Endothelial cell of umbilical vein (primary cell): ENCODE measurements around the gene ADAT3. TPM values are rescaled to one million over a fixed set of nuclear protein-coding genes. Genes with fewer than 3 reads are reported as not detected.
"Not testable (repeated sequence)": the region's sequence is repeated elsewhere in the genome, so short reads cannot be mapped to it uniquely, and the experiment has no call there.

Source experiments
- BruUV-seq: library from RNA; stranded (reverse); fragments of 400-500 nt; replicated peaks from 2 replicates; lab custom pipeline; 2021; lab: Mats Ljungman, UMichigan
- CTCF ChIA-PET: fragments of 300-600, 350-600 bp; sonication (Branson Sonifier 250); formaldehyde crosslinking; loops from one replicate; lab custom pipeline; 2021; ENCODE audit warnings: antibody characterized with exemption, inconsistent platforms; lab: Charles Lee
- POLR2A ChIA-PET: fragments of 300-600, 350-600 bp; sonication (Branson Sonifier 250); formaldehyde crosslinking; loops from one replicate; lab custom pipeline; 2021; ENCODE audit warnings: antibody characterized with exemption, inconsistent platforms; lab: Charles Lee
- DNase-seq: peaks from one replicate; pipeline ENCODE4 v3.0.0-alpha.2; 2011; ENCODE audit warnings: low read depth, low spot score
- FAIRE-seq: peaks from 2 replicates; lab custom pipeline; 2011; peaks lifted over from hg19 to GRCh38; lab: Jason Lieb, UNC
- H2AFZ ChIP-seq: 2 replicates; pipeline ENCODE4 v1.6.0; 2012; ENCODE audit warnings: low read depth, low read length, control low read depth, inconsistent platforms
- H3K27ac ChIP-seq: 2 replicates; pipeline ENCODE4 v1.5.1; 2011; ENCODE audit warnings: low read depth, mild to moderate bottlenecking, control low read depth, low read length, moderate library complexity; ENCODE audit not compliant: insufficient read depth
- H3K27me3 ChIP-seq, 2 experiments: 2 replicates each; pipeline versions ENCODE4 v1.6.0 to v1.6.1; 2011; ENCODE audit warnings: low read length in 2 of 2, mixed read lengths in 1 of 2; ENCODE audit not compliant: control insufficient read depth in 2 of 2, insufficient read depth in 2 of 2
- H3K36me3 ChIP-seq, 2 experiments: 2 replicates in 1 of 2; 3 replicates in 1 of 2; pipeline ENCODE4 v1.5.1; 2011; ENCODE audit warnings: low read length in 2 of 2, mild to moderate bottlenecking in 1 of 2, moderate library complexity in 1 of 2; ENCODE audit not compliant: control insufficient read depth in 2 of 2, insufficient read depth in 2 of 2; ENCODE audit errors: extremely low read depth in 1 of 2
- H3K4me1 ChIP-seq: 3 replicates; pipeline ENCODE4 v1.5.1; 2011; ENCODE audit warnings: mild to moderate bottlenecking, low read length; ENCODE audit not compliant: control insufficient read depth, insufficient read depth; ENCODE audit errors: extremely low read depth
- H3K4me2 ChIP-seq: 2 replicates; pipeline ENCODE4 v1.6.1; 2011; ENCODE audit warnings: low read length, control low read depth, mixed read lengths; ENCODE audit not compliant: insufficient read depth
- H3K4me3 ChIP-seq, 3 experiments: fragments of 200-600 bp in 1 of 3; sonication (generic), shearing (Covaris generic) in 1 of 3; replicated peaks in 1 of 3; 2 replicates each; pipeline ENCODE4 v1.5.1; 2011 to 2016; ENCODE audit warnings: control low read depth in 3 of 3, low read length in 3 of 3, mild to moderate bottlenecking in 2 of 3, inconsistent platforms in 1 of 3, low read depth in 1 of 3, moderate library complexity in 1 of 3; ENCODE audit not compliant: insufficient read depth in 1 of 3
- H3K79me2 ChIP-seq: 2 replicates; pipeline ENCODE4 v1.6.0; 2012; ENCODE audit warnings: low read length, inconsistent platforms; ENCODE audit not compliant: control insufficient read depth, insufficient read depth
- H3K9ac ChIP-seq: replicated peaks from 2 replicates; pipeline ENCODE3; 2011; ENCODE audit warnings: low read length, control low read depth; ENCODE audit not compliant: insufficient read depth; ENCODE audit errors: extremely low read depth
- H3K9me1 ChIP-seq: replicated peaks from 3 replicates; pipeline ENCODE4 v1.6.0; 2011; ENCODE audit warnings: mild to moderate bottlenecking, low read length; ENCODE audit not compliant: control insufficient read depth, insufficient read depth; ENCODE audit errors: extremely low read depth
- H3K9me3 ChIP-seq: replicated peaks from 2 replicates; pipeline ENCODE4 v1.5.1; 2012; ENCODE audit warnings: low read length, inconsistent platforms; ENCODE audit not compliant: control insufficient read depth, insufficient read depth
- H4K20me1 ChIP-seq: replicated peaks from 2 replicates; pipeline ENCODE3; 2011; ENCODE audit warnings: mild to moderate bottlenecking, low read length; ENCODE audit not compliant: control insufficient read depth, insufficient read depth; ENCODE audit errors: extremely low read depth
- CTCF ChIP-seq, 2 donors: IDR thresholded peaks; 1 replicate in 1 of 2; 2 replicates in 1 of 2; pipeline ENCODE4 v1.5.1; 2011; ENCODE audit warnings: low read length in 2 of 2, mild to moderate bottlenecking in 2 of 2, moderate library complexity in 2 of 2, control low read depth in 1 of 2, inconsistent platforms in 1 of 2, low read depth in 1 of 2; ENCODE audit not compliant: insufficient read depth in 1 of 2; ENCODE audit errors: extremely low read depth in 1 of 2
- FOS ChIP-seq: IDR thresholded peaks from 2 replicates; pipeline ENCODE4 v1.6.1; 2011; ENCODE audit warnings: mild to moderate bottlenecking, low read length, moderate library complexity, borderline replicate concordance; ENCODE audit not compliant: insufficient read depth
- GATA2 ChIP-seq: IDR thresholded peaks from 2 replicates; pipeline ENCODE4 v1.7.0; 2011; ENCODE audit warnings: low read depth, mild to moderate bottlenecking, moderate library complexity, mixed read lengths, low read length; ENCODE audit not compliant: insufficient read length, insufficient read depth
- POLR2A ChIP-seq: IDR thresholded peaks from 2 replicates; pipeline ENCODE4 v1.6.1; 2012; ENCODE audit warnings: low read depth, mild to moderate bottlenecking, control low read depth, low read length
- POLR2AphosphoS5 ChIP-seq: IDR thresholded peaks from 2 replicates; pipeline ENCODE4 v1.6.1; 2012; ENCODE audit warnings: low read depth, mild to moderate bottlenecking, control low read depth, low read length, moderate library complexity; ENCODE audit not compliant: insufficient read depth
- dilution Hi-C: fragments of 300-500 bp; cut with MboI; formaldehyde crosslinking; loops from one replicate; pipeline ENCODE4 v1.15.0; 2019; ENCODE audit warnings: low sequenced_read_pairs; ENCODE audit not compliant: extremely low pct_ligation_motif_present
- intact Hi-C: fragments of 100-400 bp; cut with micrococcal nuclease; formaldehyde crosslinking; loops from one replicate; pipeline ENCODE4 v1.10.0; 2022
- polyA plus RNA-seq, 4 experiments: library from polyadenylated mRNA; depleted of rRNA in 3 of 4; stranded (reverse) in 3 of 4; unstranded in 1 of 4; fragments of >200 nt; gene quantifications; 2 replicates each; pipeline versions ENCODE4 v1.2.1 to v1.2.3, GENCODE V29; 2011 to 2012; ENCODE audit warnings: missing spikeins in 1 of 4
- total RNA-seq: library from RNA; stranded (reverse); gene quantifications from 2 replicates; pipeline ENCODE4 v1.2.3, GENCODE V29; 2021

Gene ADAT3
- total and polyA plus RNA-seq, 2 donors (not counting 3 experiments of a cell fraction or from before 2014, with no cell fraction given): 5.7 to 11.7 TPM

GRCh38 chr19:1879982-1880381, 25.2 kb upstream of the ADAT3 start:
- DNase-seq, POLR2A ChIA-PET, H3K9me1 ChIP-seq, H3K27ac ChIP-seq, H3K9me3 ChIP-seq, H3K36me3 ChIP-seq, H2AFZ ChIP-seq, H3K4me3 ChIP-seq, dilution Hi-C loops, H4K20me1 ChIP-seq, H3K27me3 ChIP-seq, intact Hi-C loops, H3K4me2 ChIP-seq, H3K9ac ChIP-seq, FAIRE-seq, BruUV-seq, CTCF ChIA-PET: not testable (repeated sequence)
- Histone ChIP-seq H3K79me2 (peaks cover 46% of the 10 kb centered on the region), H3K4me1 (peaks cover 34% of the 10 kb centered on the region)

GRCh38 chr19:1880611-1881392, 24.4 kb upstream of the ADAT3 start:
- dilution Hi-C loops: no loop called here
- Histone ChIP-seq H3K27me3 (no peaks in the 10 kb centered on the region), H2AFZ (no peak overlapping the region), H3K4me1 (peaks cover 33% of the 10 kb centered on the region), H3K4me3 (no peak overlapping the region), H3K9ac (no peak overlapping the region), H3K9me3 (no peaks in the 10 kb centered on the region), H4K20me1 (no peaks in the 10 kb centered on the region), H3K9me1 (no peaks in the 10 kb centered on the region), H3K36me3 (peaks cover 0 to 1% of the 10 kb centered on the region in 2 experiments), H3K4me2 (no peak overlapping the region), H3K27ac (no peak overlapping the region), H3K79me2 (peaks cover 39% of the 10 kb centered on the region)
- ChIA-PET CTCF (no interaction called here), POLR2A (no interaction called here)
- TF ChIP-seq POLR2A (no peak), CTCF (IDR thresholded peaks at IDR 0.05; ENCODE audit: extremely low read depth in 1 of 2, insufficient read depth in 1 of 2, low read depth in 1 of 2, low read length in 2 of 2) (no peak), GATA2 (no peak), POLR2AphosphoS5 (no peak), FOS (no peak)
- BruUV-seq: no TSS peak
- intact Hi-C loops: no loop called here
- FAIRE-seq (no peak), DNase-seq (no peak)

GRCh38 chr19:1881393-1882088, 23.7 kb upstream of the ADAT3 start:
- peaks cover 38% of the 10 kb centered on the region for H3K79me2 ChIP-seq
- intact Hi-C loops, H3K4me2 ChIP-seq, POLR2A ChIA-PET, H3K27me3 ChIP-seq, dilution Hi-C loops, DNase-seq, BruUV-seq, H3K9me3 ChIP-seq, H2AFZ ChIP-seq, FAIRE-seq, H3K36me3 ChIP-seq, H3K9me1 ChIP-seq, H4K20me1 ChIP-seq, H3K4me3 ChIP-seq: not testable (repeated sequence)
- peak overlapping the region; percentile 63 for H3K27ac ChIP-seq
- H3K9ac ChIP-seq: peak overlapping the region; percentile 28
- H3K4me1 ChIP-seq: peaks cover 29% of the 10 kb centered on the region
- CTCF ChIA-PET: interaction anchor here (0.8 kb wide), 2 partner anchors 15 to 17 kb away, joined by 3 read pairs; no protein-coding TSS in a partner anchor
